A673 (cell line): ENCODE data around the gene EDEM1. TPM values are rescaled to one million over a fixed set of nuclear protein-coding genes. Genes with fewer than 3 reads are reported as not detected.
A peak's percentile ranks its signal among the peaks of the same experiment; 100 is the strongest.

ENCODE experiments used
- BruUV-seq: library from RNA; stranded (reverse); fragments of 400-500 nt; replicated peaks from 2 replicates; lab custom pipeline; 2021; lab: Mats Ljungman, UMichigan
- CTCF ChIA-PET: fragments of 300-600 bp; sonication (Branson Sonifier 250); formaldehyde crosslinking; loops from one replicate; lab custom pipeline; 2022; ENCODE audit warnings: antibody characterized with exemption; lab: Charles Lee
- POLR2A ChIA-PET: fragments of 300-600 bp; sonication (Branson Sonifier 250); formaldehyde crosslinking; loops from one replicate; lab custom pipeline; 2022; ENCODE audit warnings: antibody characterized with exemption; ENCODE audit not compliant: low non-redundant PET; lab: Charles Lee
- DNase-seq: peaks from one replicate; pipeline ENCODE4 v3.0.0-alpha.2; 2015; ENCODE audit warnings: low spot score
- H3K27ac ChIP-seq: fragments of 200-600 bp; sonication (generic); 2 replicates; pipeline ENCODE4 v1.5.1; 2016; ENCODE audit warnings: mixed run types, low read depth, mild to moderate bottlenecking, mixed read lengths, antibody characterized with exemption, low read length; ENCODE audit not compliant: poor library complexity, severe bottlenecking
- H3K27me3 ChIP-seq: fragments of 200-600 bp; sonication (generic); replicated peaks from 2 replicates; pipeline ENCODE4 v1.6.1; 2017; ENCODE audit warnings: mixed run types, low read depth, mild to moderate bottlenecking, mixed read lengths, antibody characterized with exemption, low read length; ENCODE audit not compliant: insufficient read depth, poor library complexity
- H3K36me3 ChIP-seq: fragments of 200-600 bp; sonication (generic); 2 replicates; pipeline ENCODE4 v1.6.1; 2016; ENCODE audit warnings: mixed run types, mild to moderate bottlenecking, mixed read lengths, antibody characterized with exemption, low read length; ENCODE audit not compliant: insufficient read depth, poor library complexity, severe bottlenecking
- H3K4me1 ChIP-seq: fragments of 200-600 bp; sonication (generic); 2 replicates; pipeline ENCODE4 v1.6.1; 2017; ENCODE audit warnings: mixed run types, mild to moderate bottlenecking, mixed read lengths, antibody characterized with exemption, low read length; ENCODE audit not compliant: insufficient read depth, poor library complexity, severe bottlenecking
- H3K4me3 ChIP-seq: fragments of 200-600 bp; sonication (generic); 2 replicates; pipeline ENCODE4 v1.5.1; 2016; ENCODE audit warnings: low read depth, mixed run types, mild to moderate bottlenecking, mixed read lengths, low read length; ENCODE audit not compliant: poor library complexity, severe bottlenecking
- H3K9me3 ChIP-seq: fragments of 200-600 bp; sonication (generic); 2 replicates; pipeline ENCODE4 v1.6.1; 2016; ENCODE audit warnings: mixed run types, low read depth, mild to moderate bottlenecking, mixed read lengths, antibody characterized with exemption, low read length; ENCODE audit not compliant: poor library complexity, severe bottlenecking
- CTCF ChIP-seq: fragments of 300-800, 200-600 bp; sonication (generic); conservative IDR thresholded peaks from 2 replicates; pipeline ENCODE4 v1.5.1; 2017; ENCODE audit warnings: low read depth, mild to moderate bottlenecking, antibody characterized with exemption, low read length, moderate library complexity, mixed read lengths
- EZH2 ChIP-seq: fragments of 200-600 bp; sonication (generic); IDR thresholded peaks from 2 replicates; pipeline ENCODE4 v1.6.1; 2017; ENCODE audit warnings: borderline replicate concordance, low read depth, mild to moderate bottlenecking, mixed read lengths, antibody characterized with exemption, low read length; ENCODE audit not compliant: poor library complexity, severe bottlenecking
- intact Hi-C: fragments of 100-400 bp; cut with micrococcal nuclease; formaldehyde crosslinking; loops from one replicate; pipeline ENCODE4 v1.10.0; 2022; ENCODE audit not compliant: unreplicated experiment
- total RNA-seq: library from RNA; stranded (reverse); gene quantifications from 2 replicates; pipeline ENCODE4 v1.2.3, GENCODE V29; 2021

The EDEM1 gene
- total RNA-seq, 1 experiment from 2014 or later = 32.1 TPM

GRCh38 chr3:5197470-5198312 is 10.2 kb downstream of the EDEM1 start:
- Histone ChIP-seq H3K4me3 (no peak overlapping the region), H3K9me3 (no peaks in the 10 kb centered on the region), H3K36me3 (peaks cover 35% of the 10 kb centered on the region), H3K27me3 (no peaks in the 10 kb centered on the region), H3K27ac (peak overlapping the region; percentile 80), H3K4me1 (peaks cover 69% of the 10 kb centered on the region)
- no TSS peak for BruUV-seq
- ChIA-PET POLR2A (no interaction called here), CTCF (no interaction called here)
- intact Hi-C loops = no loop called here
- TF ChIP-seq CTCF = no peak
- TF ChIP-seq EZH2 = no peak
- DNase-seq = no peak

DNA sequence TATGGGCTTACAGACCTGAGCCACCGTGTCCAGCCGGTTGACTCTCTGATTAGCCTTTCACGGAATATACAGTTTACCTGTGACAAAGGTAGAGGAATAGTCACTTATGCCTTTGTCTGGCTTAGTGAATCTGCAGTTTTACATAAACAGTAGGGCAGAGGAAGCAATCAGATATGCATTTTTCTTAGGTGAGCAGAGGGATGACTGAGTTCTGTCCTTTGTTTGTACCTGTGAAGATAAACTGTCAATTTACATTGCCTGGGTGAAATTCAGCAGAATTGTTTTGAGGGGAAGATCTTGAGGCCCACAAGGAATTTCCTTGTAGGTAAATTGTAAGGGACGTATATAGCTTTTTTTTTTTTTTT is 10.8 kb downstream of the EDEM1 start:
- Histone ChIP-seq H3K4me1 (peaks cover 71% of the 10 kb centered on the region), H3K27me3 (no peaks in the 10 kb centered on the region), H3K27ac (peak overlapping the region; percentile 80), H3K9me3 (no peaks in the 10 kb centered on the region), H3K36me3 (peaks cover 41% of the 10 kb centered on the region), H3K4me3 (no peak overlapping the region)
- no peak for TF ChIP-seq EZH2
- TF ChIP-seq CTCF = no peak
- intact Hi-C loops = no loop called here
- ChIA-PET POLR2A (no interaction called here), CTCF (no interaction called here)
- no TSS peak for BruUV-seq
- no peak for DNase-seq

DNA sequence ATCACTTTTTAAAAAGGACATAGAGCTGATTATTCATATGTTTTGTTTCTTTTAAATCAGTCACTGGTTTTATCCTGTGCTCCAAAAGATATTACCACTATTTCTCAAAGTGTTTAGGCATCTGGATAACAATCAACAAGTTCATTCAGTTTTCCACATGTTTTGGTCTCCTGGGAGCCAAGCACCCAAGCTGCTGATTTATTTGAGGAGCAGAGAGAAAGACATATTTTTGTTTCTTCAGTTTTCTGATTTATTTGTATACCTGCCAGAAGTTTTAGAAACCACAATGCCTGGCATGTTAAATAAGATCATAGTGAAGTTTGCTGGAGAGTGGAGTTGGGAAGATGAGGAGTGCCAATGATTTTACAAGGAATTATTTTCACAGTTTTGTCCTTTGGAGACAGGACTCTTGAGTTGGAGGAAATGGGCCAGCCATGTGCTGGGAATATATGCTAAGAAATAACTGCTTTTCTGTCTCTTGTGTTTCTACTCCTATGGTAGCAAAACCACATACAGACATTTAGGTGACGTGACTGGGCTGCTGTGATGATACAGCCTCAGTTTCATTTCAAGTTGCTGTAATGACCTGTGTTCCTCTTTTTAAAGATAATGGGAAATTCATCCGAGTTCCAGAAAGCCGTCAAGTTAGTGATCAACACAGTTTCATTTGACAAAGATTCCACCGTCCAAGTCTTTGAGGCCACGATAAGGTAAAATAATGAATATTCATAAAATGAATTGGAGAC is 11.7 kb downstream of the EDEM1 start:
- no peak overlapping the region for H3K4me3 ChIP-seq
- TF ChIP-seq CTCF (no peak), EZH2 (no peak)
- intact Hi-C loops = no loop called here
- H3K27me3 ChIP-seq = no peaks in the 10 kb centered on the region
- CTCF ChIA-PET = no interaction called here
- peaks cover 71% of the 10 kb centered on the region for H3K4me1 ChIP-seq
- no TSS peak for BruUV-seq
- H3K9me3 ChIP-seq = no peaks in the 10 kb centered on the region
- no peak for DNase-seq
- peaks cover 45% of the 10 kb centered on the region for H3K36me3 ChIP-seq
- H3K27ac ChIP-seq = peak overlapping the region; percentile 40
- POLR2A ChIA-PET = no interaction called here
